GM13977 (cell line): ENCODE measurements around the gene CASTOR1.

ENCODE experiments used
- DNase-seq: peaks from one replicate; pipeline ENCODE4 v3.0.0; 2012; ENCODE audit warnings: low spot score
- in situ Hi-C: fragments of 300-500 bp; cut with MboI; formaldehyde crosslinking; loops from one replicate; pipeline ENCODE4 v1.12.0; 2022; ENCODE audit warnings: low sequenced_read_pairs, low pct_unique_long_range_greater_than_20kb, mixed read lengths, inconsistent platforms; ENCODE audit not compliant: unreplicated experiment
- TF ChIP-seq, protein P1 (sequence below): IDR thresholded peaks from 2 replicates; pipeline ENCODE4 v1.5.1; 2012; ENCODE audit warnings: mild to moderate bottlenecking, control low read depth; ENCODE audit not compliant: insufficient read depth; ENCODE audit errors: extremely low read depth, missing control alignments

The CASTOR1 gene

DNA sequence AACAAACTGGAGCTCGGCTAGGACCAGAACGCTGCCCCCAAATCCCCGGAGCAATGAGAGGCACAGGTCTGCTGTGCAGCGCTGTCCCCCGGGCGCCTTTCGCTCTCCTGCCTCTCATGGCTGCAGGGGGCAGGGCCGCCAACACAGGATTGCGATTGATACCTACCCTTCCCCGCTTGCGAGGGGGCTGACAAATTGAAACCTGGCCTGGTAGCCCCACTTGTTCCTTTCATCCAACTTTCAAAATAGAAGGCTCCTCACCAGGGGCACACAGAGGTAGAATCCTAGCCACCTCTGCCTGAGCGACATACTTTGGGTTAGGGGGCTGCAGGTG is 642 bp upstream of the CASTOR1 start:
- in situ Hi-C loops, result loop anchor here (10.0 kb wide), 1 partner anchor 95 kb away; the partner anchor contains the start of gene RNF215
- DNase-seq, result no peak
- TF ChIP-seq, protein P1, sequence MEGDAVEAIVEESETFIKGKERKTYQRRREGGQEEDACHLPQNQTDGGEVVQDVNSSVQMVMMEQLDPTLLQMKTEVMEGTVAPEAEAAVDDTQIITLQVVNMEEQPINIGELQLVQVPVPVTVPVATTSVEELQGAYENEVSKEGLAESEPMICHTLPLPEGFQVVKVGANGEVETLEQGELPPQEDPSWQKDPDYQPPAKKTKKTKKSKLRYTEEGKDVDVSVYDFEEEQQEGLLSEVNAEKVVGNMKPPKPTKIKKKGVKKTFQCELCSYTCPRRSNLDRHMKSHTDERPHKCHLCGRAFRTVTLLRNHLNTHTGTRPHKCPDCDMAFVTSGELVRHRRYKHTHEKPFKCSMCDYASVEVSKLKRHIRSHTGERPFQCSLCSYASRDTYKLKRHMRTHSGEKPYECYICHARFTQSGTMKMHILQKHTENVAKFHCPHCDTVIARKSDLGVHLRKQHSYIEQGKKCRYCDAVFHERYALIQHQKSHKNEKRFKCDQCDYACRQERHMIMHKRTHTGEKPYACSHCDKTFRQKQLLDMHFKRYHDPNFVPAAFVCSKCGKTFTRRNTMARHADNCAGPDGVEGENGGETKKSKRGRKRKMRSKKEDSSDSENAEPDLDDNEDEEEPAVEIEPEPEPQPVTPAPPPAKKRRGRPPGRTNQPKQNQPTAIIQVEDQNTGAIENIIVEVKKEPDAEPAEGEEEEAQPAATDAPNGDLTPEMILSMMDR, result no peak

DNA sequence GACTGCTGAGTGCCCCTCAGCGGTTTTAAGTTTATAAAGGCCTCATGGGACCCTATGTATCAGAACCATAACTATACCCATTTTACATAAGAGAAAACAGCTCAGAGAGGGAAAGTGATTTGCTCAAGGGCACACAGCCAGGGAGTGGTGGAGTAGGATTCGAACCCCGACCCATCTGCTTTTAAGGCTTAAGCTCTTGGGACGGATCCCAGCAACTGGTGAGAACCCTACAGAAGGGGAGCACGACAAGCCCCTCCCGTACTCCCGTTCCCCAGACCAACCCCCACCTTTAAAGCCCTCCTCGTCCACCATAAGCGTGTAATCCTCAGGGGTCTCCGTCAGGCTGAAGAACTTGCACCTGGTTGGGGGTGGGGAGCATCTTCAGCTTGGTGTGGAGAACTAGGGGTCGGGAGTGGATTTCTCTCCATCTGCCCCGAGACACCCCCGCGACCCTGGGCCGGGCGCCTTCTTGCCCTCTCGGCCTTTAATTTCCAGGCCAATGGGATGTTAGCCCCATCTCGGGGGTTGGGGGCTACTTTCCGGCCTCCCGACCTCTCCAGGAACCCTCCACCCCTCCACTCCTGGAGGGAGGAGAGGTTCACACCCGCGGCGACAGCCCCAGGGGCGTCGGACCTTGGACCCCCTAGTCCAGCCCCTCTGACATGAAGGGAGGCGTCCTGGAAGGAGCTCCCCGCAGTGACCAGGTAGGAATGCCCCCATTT is 725 bp downstream of the CASTOR1 start:
- in situ Hi-C loops, result loop anchor here (10.0 kb wide), 1 partner anchor 96 kb away; the partner anchor contains the start of gene RNF215
- no peak for DNase-seq
- TF ChIP-seq, protein P1, result no peak

DNA sequence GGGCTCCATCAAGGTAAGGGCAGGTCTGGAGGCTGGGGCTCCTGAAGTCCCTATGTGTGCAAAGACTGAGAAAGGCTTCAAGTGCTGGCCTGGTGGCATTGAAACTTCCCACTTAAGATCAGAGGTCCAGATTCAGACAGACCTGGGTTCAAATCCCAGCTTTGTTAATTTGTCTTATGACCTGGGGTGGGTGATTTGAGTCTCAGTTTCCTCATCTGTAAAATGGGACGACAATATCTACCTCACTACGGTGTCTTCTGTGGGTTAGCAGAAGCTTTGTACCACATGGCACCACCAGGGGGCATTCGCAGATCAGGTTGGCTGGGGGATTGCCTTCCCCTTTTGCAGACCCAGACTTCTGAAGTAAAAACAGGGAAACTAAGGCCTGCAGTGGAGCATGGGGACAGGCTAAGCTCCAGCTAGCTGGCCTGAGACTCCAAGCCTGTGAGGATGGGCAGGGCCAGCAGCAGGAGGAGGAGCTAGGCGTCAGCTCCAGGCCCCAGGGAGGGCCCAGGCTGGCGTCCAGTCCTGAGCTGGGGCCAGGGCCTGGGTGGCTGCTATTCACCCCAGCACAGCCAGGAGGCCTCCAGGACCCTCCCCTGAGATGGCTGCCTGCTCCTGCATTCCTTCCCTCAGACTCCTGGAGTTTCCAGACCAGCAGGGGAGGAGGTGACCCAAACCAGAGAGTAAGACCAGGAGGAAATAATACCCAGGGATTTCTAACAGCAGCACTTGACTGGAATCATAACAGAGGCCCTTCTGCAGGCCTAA is 1.5 kb downstream of the CASTOR1 start:
- DNase-seq, result peak; percentile 88
- in situ Hi-C loops, result loop anchor here (10.0 kb wide), 1 partner anchor 97 kb away; the partner anchor contains the start of gene RNF215
- TF ChIP-seq, protein P1, result peak; percentile 79

DNA sequence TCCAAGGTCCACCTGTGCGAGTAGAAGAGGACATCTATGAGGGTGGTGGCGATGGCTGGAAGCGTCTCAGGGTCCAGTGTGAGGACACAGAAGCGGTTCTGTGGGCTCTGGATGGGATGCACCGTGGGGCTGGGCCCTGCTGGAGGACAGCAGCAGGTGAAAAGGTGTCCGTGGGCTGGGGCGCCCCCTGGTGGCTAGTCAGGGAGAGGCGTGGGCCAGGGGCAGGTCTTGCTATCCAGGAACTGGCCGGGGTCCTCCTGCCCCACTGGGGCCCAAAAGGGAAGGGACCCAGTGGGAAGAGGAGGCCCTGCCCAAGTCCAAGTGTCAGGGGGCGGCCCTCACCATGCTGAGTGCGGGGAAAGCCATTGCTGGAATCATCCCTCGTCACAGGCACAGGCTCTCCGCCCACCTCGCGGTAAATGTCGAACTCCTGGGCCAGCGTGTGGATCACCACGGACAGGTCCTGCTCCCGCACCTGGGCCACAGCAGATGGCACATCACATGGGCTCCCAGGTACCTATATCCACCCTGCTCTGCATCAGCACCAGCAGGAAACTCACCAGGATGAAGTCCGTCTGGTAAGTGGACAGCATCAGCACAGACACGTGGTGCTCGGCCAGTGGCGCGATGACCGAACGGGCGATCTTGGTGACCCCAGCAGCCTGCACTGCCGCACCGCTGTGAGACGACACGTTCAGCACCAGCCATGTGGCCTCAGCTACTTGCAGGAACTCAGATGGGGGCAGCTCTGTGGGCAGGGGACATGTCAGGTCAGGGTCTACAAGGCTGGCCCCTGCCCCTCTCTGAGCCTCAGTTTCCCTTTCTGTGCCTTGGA is 2.3 kb downstream of the CASTOR1 start:
- in situ Hi-C loops, result loop anchor here (10.0 kb wide), 1 partner anchor 98 kb away; the partner anchor contains the start of gene RNF215
- TF ChIP-seq, protein P1, result peak; percentile 96
- DNase-seq, result peak; percentile 86

DNA sequence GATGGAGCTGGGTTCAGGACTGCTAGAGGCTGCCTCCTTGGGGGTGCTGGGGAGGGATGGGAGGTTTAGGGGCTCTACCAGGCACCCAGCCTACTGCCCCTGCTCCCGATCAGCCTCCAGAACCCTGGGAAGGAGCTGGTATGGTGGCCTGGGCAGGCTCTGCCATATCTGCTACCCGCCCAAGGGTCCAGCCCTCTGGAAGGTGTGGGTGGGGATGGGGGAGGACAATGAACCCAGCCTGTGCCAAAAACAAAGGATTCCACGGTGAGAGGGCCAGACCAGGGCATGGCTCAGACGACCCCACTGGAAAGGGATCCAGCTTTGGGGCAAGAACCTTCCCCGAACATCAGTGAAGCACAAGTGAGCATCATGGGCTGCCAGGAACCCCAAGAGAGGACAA is 3.0 kb downstream of the CASTOR1 start:
- TF ChIP-seq, protein P1, result no peak
- in situ Hi-C loops, result loop anchor here (10.0 kb wide), 1 partner anchor 98 kb away; the partner anchor contains the start of gene RNF215
- no peak for DNase-seq

DNA sequence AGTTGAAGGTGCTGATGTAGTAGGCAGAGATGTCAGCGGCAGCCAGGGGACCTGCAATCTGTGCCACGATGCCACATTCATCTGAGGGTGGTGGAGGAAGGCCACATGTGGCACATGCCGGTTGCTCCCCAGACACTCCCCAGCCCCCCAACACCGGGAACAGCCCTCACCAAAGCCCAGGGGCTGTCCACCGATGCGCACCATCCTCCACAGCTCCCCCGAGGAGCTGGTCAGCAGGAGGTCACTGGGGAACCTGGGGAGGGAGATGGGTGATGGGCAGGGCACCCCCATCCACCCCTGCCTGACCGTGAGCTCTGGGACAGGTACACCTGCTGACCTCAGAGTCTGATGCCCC is 3.5 kb downstream of the CASTOR1 start:
- in situ Hi-C loops, result loop anchor here (10.0 kb wide), 1 partner anchor 99 kb away; the partner anchor contains the start of gene RNF215
- TF ChIP-seq, protein P1, result no peak
- DNase-seq, result no peak
